ENCODE results near the gene NEU1. TPM values are rescaled to one million over a fixed set of nuclear protein-coding genes. Genes with fewer than 3 reads are reported as not detected.
A peak's percentile ranks its signal among the peaks of the same experiment; 100 is the strongest.
"Not testable (repeated sequence)": the region's sequence is repeated elsewhere in the genome, so short reads cannot be mapped to it uniquely, and the experiment has no call there.

Gene NEU1
- total RNA-seq, 4 donors from 2014 or later, result 20.5 to 28.4 (median 23.4) TPM

- H3K4me3 ChIP-seq, result peak overlapping the region in 1 of 2 donors; percentile 32
- no peak for DNase-seq
- H3K27me3 ChIP-seq, result no peaks in the 10 kb centered on the region
- TF ChIP-seq CTCF (IDR thresholded peaks at IDR 0.05) (no peak), POLR2A (IDR thresholded peaks at IDR 0.05) (no peak)
- H3K27ac ChIP-seq, result peak overlapping the region; percentile 96 to 100
- no peaks in the 10 kb centered on the region for H3K36me3 ChIP-seq
- no peaks in the 10 kb centered on the region for H3K9me3 ChIP-seq
- intact Hi-C loops (cut with DNase I; ENCODE audit: low total_unique reads), result no loop called here
- H3K4me1 ChIP-seq, result no peaks in the 10 kb centered on the region
These were observed 49.2 kb downstream of the NEU1 start for GRCh38 chr6:31813465-31813849.

GRCh38 chr6:31811645-31812044 lies 51.0 kb downstream of the NEU1 start:
- intact Hi-C loops (cut with DNase I; ENCODE audit: low total_unique reads), result no loop called here
- TF ChIP-seq POLR2A (IDR thresholded peaks at IDR 0.05) (no peak), CTCF (IDR thresholded peaks at IDR 0.05) (no peak)
- Histone ChIP-seq H3K4me3 (no peak overlapping the region), H3K4me1 (peaks cover 0 to 3% of the 10 kb centered on the region in 2 donors), H3K27ac (no peak overlapping the region), H3K27me3 (no peaks in the 10 kb centered on the region), H3K36me3 (no peaks in the 10 kb centered on the region), H3K9me3 (no peaks in the 10 kb centered on the region)
- DNase-seq, result no peak

GRCh38 chr6:31808599-31808998 lies 54.0 kb downstream of the NEU1 start:
- DNase-seq; H3K36me3 ChIP-seq; intact Hi-C loops (cut with DNase I; ENCODE audit: low total_unique reads); H3K4me1 ChIP-seq; H3K9me3 ChIP-seq; H3K27ac ChIP-seq; H3K4me3 ChIP-seq; H3K27me3 ChIP-seq: not testable (repeated sequence)

Small RNAs within 50 kb of the gene (small RNA-seq; reads per million reads assigned to genes)
- gene SNORD48 (245 reads per million, percentile 96 among the genes with 10 or more reads in this experiment), gene SNORD52 (not detected)

Other genes with a start within 250 kb of the NEU1 start
- 10 to 100 TPM in 2 of 4 donors, 1 to 10 TPM in 2; 1.5 to 25.6 (median 14.5) TPM for gene AIF1, start 247.6 kb downstream of the NEU1 start, total RNA-seq
- 100 to 1,000 TPM in 1 of 4 donors, 10 to 100 TPM in 3; 35.4 to 218 (median 48.0) TPM for gene PRRC2A, start 242.1 kb downstream of the NEU1 start, total RNA-seq
- 100 to 1,000 TPM in 3 of 4 donors, 10 to 100 TPM in 1; 92.2 to 233 (median 139) TPM for gene BAG6, start 210.2 kb downstream of the NEU1 start, total RNA-seq
- 1 to 10 TPM in 3 of 4 donors, not detected in 1; 1.9 to 2.9 (median 2.6) TPM for gene APOM, start 206.9 kb downstream of the NEU1 start, total RNA-seq
- gene C6orf47, start 202.0 kb downstream of the NEU1 start, total RNA-seq, result 10 to 100 TPM in 3 of 4 donors, 1 to 10 TPM in 1; 6.2 to 31.9 (median 24.6) TPM
- gene GPANK1, start 197.8 kb downstream of the NEU1 start, total RNA-seq, result 10 to 100 TPM in 3 of 4 donors, 1 to 10 TPM in 1; 5.1 to 25.6 (median 15.4) TPM
- 100 to 1,000 TPM in 3 of 4 donors, 10 to 100 TPM in 1; 67.5 to 157 (median 107) TPM for gene CSNK2B, start 196.7 kb downstream of the NEU1 start, total RNA-seq
- 10 to 100 TPM in 1 of 4 donors, 1 to 10 TPM in 3; 1.0 to 27.4 (median 4.3) TPM for gene LY6G5B, start 192.8 kb downstream of the NEU1 start, total RNA-seq
- 1 to 10 TPM in 3 of 4 donors, not detected in 1; 1.0 to 4.4 (median 3.8) TPM for gene LY6G5C, start 181.8 kb downstream of the NEU1 start, total RNA-seq
- 10 to 100 TPM; 25.9 to 50.9 (median 37.9) TPM for gene ABHD16A, start 159.5 kb downstream of the NEU1 start, total RNA-seq
- gene LY6G6F, start 156.0 kb downstream of the NEU1 start, total RNA-seq, result not detected
- gene LY6G6D, start 147.5 kb downstream of the NEU1 start, total RNA-seq, result 1 to 10 TPM in 1 of 4 donors, not detected in 3; 2.0 TPM
- gene LY6G6C, start 141.1 kb downstream of the NEU1 start, total RNA-seq, result 1 to 10 TPM in 1 of 4 donors, not detected in 3; 1.4 TPM
- under 1 TPM in 1 of 4 donors, not detected in 3; 0.49 TPM for gene MPIG6B, start 139.4 kb downstream of the NEU1 start, total RNA-seq
- 100 to 1,000 TPM in 3 of 4 donors, 10 to 100 TPM in 1; 97.6 to 240 (median 158) TPM for gene DDAH2, start 133.5 kb downstream of the NEU1 start, total RNA-seq
- gene CLIC1, start 126.3 kb downstream of the NEU1 start, total RNA-seq, result 100 to 1,000 TPM; 173 to 328 (median 216) TPM
- 10 to 100 TPM in 3 of 4 donors, not detected in 1; 16.7 to 41.5 (median 22.1) TPM for gene MSH5, start 122.8 kb downstream of the NEU1 start, total RNA-seq
- 1 to 10 TPM in 2 of 4 donors, not detected in 2; 1.7 to 4.4 TPM for gene SAPCD1, start 100.2 kb downstream of the NEU1 start, total RNA-seq
- 10 to 100 TPM in 1 of 4 donors, 1 to 10 TPM in 2, under 1 TPM in 1; 0.88 to 24.1 (median 3.1) TPM for gene VWA7, start 85.5 kb downstream of the NEU1 start, total RNA-seq
- 100 to 1,000 TPM in 1 of 4 donors, 10 to 100 TPM in 3; 35.6 to 118 (median 53.4) TPM for gene VARS1, start 67.1 kb downstream of the NEU1 start, total RNA-seq
- 100 to 1,000 TPM in 1 of 4 donors, 10 to 100 TPM in 3; 37.1 to 119 (median 58.7) TPM for gene LSM2, start 55.9 kb downstream of the NEU1 start, total RNA-seq
- gene HSPA1L, start 47.5 kb downstream of the NEU1 start, total RNA-seq, result 1 to 10 TPM in 3 of 4 donors, under 1 TPM in 1; 0.59 to 4.6 (median 2.3) TPM
- gene HSPA1A, start 47.3 kb downstream of the NEU1 start, total RNA-seq, result 100 to 1,000 TPM in 3 of 4 donors, 10 to 100 TPM in 1; 98.8 to 261 (median 170) TPM
- 100 to 1,000 TPM in 2 of 4 donors, 10 to 100 TPM in 2; 40.3 to 268 (median 152) TPM for gene HSPA1B, start 35.1 kb downstream of the NEU1 start, total RNA-seq
- gene SLC44A4, start 16.2 kb upstream of the NEU1 start, total RNA-seq, result 10 to 100 TPM in 1 of 4 donors, 1 to 10 TPM in 3; 5.0 to 46.1 (median 5.8) TPM
- 10 to 100 TPM; 13.8 to 72.4 (median 66.2) TPM for gene EHMT2, start 34.9 kb upstream of the NEU1 start, total RNA-seq
- 10 to 100 TPM in 2 of 4 donors, 1 to 10 TPM in 1, not detected in 1; 2.4 to 15.3 (median 11.0) TPM for gene ZBTB12, start 39.3 kb upstream of the NEU1 start, total RNA-seq
- gene C2, start 64.9 kb upstream of the NEU1 start, total RNA-seq, result 10 to 100 TPM in 1 of 4 donors, 1 to 10 TPM in 3; 4.1 to 24.8 (median 4.6) TPM
- gene CFB, start 83.3 kb upstream of the NEU1 start, total RNA-seq, result 10 to 100 TPM in 2 of 4 donors, 1 to 10 TPM in 1, not detected in 1; 6.2 to 32.6 (median 31.5) TPM
- 10 to 100 TPM; 30.3 to 73.0 (median 51.4) TPM for gene NELFE, start 96.2 kb upstream of the NEU1 start, total RNA-seq
- 10 to 100 TPM; 11.5 to 58.8 (median 35.6) TPM for gene SKIC2, start 96.4 kb upstream of the NEU1 start, total RNA-seq
- 10 to 100 TPM in 3 of 4 donors, 1 to 10 TPM in 1; 10.0 to 36.6 (median 14.7) TPM for gene DXO, start 109.3 kb upstream of the NEU1 start, total RNA-seq
- gene C4A, start 119.2 kb upstream of the NEU1 start, total RNA-seq, result 100 to 1,000 TPM in 1 of 4 donors, 10 to 100 TPM in 2, 1 to 10 TPM in 1; 3.8 to 100 (median 32.3) TPM
- gene C4B, start 152.0 kb upstream of the NEU1 start, total RNA-seq, result 10 to 100 TPM; 12.4 to 97.5 (median 46.3) TPM
- 1 to 10 TPM in 1 of 4 donors, not detected in 3; 4.1 TPM for gene CYP21A2, start 175.6 kb upstream of the NEU1 start, total RNA-seq
- gene TNXB, start 246.5 kb upstream of the NEU1 start, total RNA-seq, result 100 to 1,000 TPM in 3 of 4 donors, 10 to 100 TPM in 1; 90.6 to 217 (median 181) TPM